DMS53 (cell line): ENCODE results near the gene STRA8.
"Not testable (repeated sequence)": the region's sequence is repeated elsewhere in the genome, so short reads cannot be mapped to it uniquely, and the experiment has no call there.

ENCODE experiments used
- DNase-seq: peaks from one replicate; lab custom pipeline; 2025; lab: John Stamatoyannopoulos, UW

STRA8 gene

DNA sequence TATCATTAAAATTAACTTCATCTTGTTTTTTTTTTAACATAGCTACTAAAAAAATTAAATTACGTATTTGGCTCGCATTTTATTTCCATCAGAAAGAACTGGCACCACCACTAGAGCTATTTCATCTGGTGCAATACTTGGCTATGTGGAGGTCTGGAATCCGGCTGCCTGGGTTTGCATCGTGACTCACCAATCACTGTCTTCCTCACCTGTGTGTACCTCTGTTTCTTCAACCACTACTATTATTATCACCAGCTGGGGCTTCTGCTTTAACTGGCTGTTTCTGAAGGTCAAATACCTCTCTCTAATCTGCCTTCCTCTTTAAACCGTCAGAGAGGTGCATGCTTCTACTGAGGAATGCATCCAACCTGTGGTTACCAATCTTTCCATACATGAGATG is 28.8 kb upstream of the STRA8 start:
- DNase-seq = no peak

DNA sequence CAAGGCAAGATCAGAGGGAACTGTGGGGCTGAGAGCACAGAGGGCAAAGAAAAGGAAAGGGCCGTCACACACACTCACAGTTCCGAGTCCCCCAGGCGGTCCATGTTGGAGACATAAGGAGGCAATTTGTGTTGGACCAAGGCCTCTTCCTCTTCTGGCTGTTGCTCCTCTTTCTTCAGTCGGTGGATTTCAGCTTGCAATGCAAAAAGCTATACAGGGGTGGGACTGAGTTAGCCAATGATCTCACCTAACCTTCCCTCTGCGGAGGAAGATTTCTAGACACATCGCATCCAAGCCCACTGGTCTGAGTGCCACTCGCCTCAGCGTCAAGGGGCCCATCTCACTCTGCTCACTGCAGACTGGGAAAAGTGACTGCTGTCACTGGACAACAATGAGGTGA is 27.8 kb upstream of the STRA8 start:
- no peak for DNase-seq

DNA sequence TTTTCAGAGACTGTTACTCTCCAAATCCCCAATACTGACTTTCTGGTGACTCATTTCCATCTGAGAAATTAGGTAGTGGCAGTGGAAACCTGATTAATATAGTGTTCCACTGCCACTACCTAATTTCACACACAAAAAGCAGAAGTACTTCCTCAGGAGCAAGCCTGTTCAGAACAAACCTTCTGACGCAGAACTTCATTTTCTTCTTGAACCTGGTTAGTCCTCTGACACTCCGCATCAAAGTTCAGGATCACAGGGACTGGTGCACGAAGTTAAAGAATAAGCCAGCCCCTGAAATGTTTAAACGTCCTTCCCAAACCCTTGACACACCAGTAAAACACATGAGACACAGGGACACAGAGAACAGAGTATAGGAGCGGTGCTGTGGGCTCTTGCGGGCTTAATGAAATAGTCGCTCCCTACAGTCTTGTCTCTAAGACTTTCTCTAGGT is 26.7 kb upstream of the STRA8 start:
- no peak for DNase-seq

DNA sequence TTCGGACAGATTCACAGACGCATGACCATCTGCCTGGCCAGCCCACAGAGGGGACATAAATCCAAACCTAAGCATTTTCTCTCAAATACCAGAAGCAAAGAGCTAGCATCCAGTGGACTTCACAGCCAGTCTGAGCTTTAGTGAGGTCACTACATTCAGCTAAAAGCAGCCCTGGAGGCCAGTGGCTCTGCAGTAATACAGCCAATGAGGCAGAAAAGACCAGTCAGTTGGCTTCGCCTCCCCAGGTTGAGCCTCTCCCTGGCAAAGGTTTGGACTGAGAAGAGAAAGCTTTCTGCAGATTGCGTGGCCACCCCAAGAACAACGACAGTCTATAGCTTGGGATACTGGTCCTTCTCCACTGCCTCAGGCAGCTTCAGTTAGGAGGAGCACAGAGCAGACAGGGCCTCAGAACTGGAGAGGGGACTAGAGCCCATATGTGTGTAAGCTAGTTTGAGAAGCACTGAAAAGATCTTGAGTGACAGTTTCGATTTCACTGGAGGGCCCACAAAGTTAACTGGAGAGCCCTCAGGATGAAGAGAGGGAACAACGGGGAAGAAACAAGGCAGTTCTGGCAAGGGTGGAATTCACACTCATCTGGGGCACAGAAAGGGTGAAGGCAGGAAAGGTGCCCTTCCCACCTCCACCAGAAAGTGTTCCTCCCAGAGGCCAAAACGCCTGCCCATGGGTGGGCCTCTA is 26.1 kb upstream of the STRA8 start:
- no peak for DNase-seq

DNA sequence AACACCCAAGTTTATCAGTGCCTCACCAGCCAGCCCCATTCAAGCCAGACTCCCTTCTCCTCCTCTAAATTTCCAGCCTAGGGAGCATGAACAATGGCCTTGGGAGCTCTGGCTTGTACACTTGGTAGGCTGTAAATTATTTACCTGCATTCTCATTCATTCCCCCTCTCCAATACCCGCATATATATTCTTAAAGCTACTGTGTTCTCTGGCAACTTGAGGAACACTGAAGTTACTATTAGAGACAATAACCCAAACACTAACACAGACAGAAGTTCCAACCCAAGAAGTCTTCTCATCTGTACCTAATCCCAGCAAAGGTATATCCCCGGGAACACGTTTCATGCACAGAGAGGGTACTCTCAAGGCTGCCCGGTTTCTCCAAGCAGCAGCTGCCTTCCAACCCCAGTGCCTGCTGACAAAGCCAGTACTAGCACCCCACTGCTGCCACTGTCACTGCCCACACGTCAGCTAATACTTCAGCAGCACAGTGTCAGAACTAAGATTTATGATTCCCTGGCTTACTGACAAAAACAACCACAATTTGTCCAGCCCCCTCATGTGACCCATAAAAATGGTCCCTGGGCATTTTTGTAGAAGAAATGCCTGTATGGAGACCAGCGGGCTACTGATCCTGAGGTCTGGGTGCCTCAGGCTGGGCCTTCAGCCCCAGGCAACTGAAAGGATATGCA is 25.4 kb upstream of the STRA8 start:
- no peak for DNase-seq

DNA sequence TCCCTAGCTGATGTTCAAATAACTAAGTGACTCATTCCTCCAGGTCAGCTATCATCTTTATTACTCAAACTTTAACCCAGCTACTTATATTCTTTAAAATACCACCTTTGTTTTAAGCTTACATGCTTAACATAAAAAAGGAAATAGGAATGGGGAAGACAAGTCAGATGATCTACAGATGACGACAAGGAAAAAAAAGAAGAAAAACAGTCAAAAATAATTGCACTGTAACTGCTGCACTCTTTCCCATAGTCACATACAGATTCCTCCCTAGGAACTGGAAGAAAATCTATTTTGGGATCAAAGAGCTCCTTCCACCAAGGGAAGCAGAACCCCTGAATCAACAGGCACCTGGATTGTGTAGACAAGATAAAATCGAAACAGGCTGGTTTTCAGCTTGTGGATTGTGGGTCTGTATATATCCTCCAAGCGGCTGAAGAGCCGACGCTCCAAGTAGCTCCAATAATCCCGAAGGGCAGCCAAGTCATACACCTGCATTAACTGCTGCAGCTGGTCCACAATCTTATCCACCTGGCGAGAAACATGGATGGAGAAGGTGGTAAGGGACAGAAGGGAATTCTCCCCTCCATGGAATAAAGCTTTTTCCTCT is 24.3 kb upstream of the STRA8 start:
- DNase-seq = no peak

DNA sequence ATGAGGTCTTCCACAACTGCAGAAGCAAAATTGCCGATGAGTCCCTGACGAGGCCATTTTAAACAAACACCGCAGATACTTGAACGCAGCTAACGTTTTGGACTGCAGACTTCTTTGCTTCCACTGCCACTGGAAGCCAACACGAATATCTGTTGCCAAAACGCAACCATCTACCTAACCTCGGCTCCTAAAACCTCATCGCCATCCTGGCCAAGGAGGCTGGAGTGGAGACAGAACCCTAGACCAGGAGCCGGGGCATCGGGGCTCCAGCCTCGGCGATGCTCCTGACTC is 22.8 kb upstream of the STRA8 start:
- peak; percentile 72 for DNase-seq

DNA sequence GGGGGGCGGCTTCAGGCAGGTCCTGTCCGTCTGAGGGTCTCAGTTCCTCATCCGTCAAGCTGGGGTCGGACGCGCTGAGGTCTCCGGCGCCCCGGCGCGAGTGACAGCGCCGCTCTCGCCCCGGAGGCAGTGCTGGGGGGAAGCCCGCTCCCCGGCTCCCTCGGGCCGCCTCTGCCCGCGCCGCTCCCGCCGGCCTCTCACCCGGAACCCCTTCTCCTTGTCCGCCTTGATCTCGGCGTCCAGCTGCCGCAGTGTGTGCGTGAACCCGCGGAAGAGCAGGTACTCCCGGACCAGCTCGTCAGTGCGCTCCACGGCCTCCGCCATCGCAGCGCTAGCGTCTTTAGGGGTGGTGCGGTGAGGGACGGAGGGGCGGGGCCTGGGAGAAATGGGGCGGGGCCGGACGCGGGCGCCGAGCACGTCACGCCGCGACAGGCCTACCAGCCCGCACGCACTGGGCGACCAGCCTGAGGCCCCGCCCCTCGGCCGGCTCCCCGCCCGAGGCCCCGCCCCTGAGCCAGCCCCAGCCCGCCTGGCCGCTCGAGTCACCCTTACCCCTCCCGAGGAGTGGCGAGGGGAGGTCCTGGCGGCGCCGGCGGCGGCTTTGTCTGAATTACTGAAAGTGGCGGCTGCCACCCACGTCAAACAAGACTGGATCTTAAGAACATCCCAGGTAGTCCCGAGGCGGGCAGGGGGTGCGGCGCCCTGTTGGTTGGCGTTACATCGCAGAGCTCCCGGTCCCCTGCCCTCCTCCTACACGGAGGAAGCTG is 22.3 kb upstream of the STRA8 start, which contains the start of gene WDR91:
WDR91 (minus strand) TSS at position 348 of the 767 bp plus-strand sequence; CDS start at position 324, 24 bp downstream.
- DNase-seq = peak; percentile 97

DNA sequence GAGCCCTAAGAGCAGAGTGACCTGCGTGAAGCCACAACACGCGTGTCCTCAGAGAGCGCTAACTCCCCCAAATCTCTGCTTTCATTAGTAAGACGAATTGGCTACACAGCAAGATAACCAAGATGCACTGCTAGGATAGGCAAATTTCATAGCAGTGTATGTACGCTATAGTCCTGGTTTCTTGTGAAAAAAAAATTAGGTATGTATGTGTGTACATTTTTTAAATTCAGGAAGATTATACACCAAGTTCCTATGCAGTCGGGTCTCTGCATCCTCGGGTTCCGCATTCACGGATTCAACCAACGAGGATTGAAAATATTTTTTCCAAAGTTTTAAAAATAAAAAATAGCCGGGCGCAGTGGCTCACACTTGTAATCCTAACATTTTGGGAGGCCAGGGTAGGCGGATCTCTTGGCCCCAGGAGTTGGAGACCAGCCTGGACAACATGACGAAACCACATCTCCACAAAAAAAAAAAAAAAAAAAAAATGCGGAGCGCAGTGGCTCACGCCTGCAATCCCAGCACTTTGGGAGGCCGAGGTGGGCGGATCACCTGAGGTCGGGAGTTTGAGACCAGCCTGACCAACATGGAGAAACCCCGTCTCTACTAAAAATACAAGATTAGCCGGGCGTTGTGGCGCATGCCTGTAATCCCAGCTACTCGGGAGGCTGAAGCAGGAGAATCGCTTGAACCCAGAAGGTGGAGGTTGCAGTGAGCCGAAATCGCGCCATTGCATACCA is 21.5 kb upstream of the STRA8 start:
- DNase-seq = peak; percentile 61

DNA sequence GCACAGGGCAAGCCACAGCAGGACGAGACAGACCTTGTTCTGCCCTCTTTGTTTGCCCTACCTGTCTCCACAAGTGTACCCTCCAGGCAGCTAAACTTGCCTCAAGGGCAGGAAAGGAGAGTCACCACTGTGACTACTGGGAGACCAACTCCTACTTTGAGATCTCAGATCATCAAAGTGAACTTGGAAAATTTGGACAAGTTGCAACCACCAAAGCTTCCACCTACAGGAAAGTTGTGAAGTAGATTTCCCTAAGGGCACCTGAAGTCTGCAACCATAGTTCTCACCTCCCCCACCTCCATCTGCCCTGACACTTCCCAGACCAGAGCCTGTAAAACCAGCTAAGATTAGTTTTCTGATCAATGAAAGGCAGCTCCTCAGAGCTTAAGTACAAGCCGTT is 19.8 kb upstream of the STRA8 start:
- DNase-seq = no peak

DNA sequence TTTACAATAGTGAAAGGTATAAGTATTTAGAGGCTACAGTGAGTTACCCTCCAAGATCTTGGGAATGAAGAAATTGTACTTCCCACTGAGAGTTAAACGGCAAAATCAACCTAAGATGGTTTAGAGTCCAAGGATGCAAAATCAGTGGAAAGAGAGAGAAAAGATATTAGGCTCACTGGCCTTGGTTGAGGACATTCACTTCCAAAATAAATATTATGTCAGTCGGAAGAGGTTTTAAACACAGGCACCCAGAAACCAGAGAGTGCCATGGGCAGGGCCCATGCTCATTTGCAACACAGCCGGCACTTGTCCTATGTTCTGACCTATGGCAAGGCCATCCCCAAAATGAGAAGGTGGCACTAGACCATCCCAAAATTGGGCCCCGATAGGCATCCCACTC is 18.5 kb upstream of the STRA8 start:
- DNase-seq = no peak

DNA sequence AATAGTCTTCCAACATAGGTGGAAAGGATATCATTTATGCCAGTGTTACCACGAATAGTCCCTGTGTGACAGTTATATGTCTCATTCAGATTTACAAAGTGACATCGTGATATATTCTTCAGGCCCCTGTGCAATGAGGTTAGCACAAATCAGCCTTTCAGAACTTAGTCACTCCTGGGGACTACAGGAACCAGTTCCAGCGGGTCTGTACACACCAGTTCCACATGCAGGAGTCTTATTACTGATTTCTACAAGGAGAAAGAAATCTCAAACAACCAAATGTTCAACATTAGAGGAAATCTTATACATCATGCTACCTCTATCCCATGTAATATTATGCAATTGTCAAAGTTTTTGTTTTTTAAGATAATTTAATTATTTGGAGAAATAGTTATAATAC is 17.9 kb upstream of the STRA8 start:
- DNase-seq = no peak

DNA sequence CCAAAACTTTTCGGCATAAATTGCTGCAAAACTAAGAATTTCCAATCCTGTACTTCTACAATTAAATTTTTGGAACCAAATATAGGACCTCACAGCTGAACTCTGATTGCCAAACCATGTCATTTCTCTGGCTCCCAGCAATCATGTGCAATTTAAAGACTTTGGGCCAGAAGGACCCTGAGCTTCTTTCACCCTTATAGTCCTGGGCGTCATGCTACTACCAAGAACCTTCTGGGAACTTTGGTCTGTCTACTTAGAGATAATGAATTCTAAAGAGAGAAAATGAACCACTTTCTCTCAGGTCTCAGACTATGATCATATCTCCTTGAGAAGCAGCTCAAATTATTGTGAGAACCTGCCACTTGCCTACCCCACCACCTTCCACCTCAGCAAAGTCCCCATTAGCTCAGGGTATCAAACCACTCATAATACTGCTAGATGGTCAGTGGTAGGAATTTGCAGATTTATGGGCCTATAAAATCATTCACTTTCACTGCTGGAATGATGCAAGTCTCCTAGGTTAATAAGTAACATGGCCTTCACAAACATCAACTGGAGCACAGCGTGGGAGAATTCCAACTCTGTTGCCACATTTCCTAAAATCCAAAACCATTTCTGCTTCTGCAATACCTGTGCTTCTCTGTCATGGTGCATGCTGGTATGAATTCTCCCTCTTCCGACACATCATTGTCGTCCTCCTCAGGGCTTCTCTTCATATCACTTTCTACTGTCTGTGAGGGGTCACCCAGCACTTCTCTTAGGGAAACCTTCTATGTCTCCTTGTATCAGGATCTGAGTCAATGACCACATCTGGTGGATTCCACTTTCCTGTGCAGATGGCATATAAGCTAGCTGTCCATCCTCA is 15.8 kb upstream of the STRA8 start:
- peak; percentile 52 for DNase-seq

DNA sequence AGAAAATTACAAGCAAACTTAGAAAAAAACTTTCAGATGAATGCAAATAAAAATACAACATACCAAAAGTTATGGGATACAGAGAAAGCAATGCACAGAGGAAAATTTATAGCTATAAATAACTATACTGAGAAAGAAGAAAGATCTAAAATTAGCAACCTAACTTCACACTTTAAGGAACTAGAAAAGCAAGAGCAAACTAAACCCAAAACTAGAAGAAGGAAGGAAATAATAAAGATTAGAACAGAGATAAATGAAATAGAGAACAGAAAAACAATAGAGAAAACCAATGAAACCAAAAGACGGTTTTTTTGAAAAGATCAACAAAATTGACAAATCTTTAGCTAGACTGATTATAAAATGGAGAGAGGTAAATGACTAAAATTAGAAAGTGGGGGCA is 9.6 kb upstream of the STRA8 start:
- DNase-seq = no peak

DNA sequence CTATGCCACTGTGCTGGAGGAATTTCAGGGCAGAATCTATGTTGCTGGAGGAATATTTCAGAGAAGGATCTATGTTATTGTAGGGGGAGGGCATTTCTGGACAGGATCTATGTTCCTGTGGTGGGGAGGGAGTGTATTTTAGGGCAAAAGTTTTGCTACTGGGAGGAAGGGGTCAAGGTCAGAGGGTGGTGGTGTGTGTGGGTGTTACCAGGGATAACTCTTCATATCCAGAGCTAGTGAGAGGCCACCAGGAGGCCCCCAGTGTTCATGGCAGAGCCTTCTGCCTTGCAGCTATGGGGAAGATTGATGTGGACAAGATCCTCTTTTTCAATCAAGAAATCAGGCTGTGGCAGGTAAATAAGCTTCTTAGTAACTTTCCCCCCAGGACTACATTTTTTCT is 2.0 kb upstream of the STRA8 start:
- DNase-seq = no peak

DNA sequence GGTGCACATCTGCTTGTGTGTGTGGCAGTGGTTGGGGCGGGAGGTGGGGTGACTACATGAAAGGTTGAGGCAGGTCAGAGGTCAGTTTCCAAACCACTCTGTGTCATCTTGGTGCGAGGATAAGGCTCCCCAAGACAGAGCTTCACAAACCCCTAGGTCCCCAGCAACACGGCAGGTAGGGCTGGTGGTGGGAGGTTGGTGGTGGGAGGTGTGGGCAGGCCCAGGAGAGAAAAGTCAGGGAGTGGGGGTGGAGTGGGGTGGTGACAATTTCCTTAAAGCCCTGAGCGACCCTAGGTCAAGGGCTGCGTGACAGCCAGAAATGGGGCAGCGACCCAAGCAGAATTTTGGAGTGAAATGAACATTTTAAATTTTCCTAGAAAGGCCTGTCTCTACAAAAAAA is 1.6 kb upstream of the STRA8 start:
- no peak for DNase-seq

DNA sequence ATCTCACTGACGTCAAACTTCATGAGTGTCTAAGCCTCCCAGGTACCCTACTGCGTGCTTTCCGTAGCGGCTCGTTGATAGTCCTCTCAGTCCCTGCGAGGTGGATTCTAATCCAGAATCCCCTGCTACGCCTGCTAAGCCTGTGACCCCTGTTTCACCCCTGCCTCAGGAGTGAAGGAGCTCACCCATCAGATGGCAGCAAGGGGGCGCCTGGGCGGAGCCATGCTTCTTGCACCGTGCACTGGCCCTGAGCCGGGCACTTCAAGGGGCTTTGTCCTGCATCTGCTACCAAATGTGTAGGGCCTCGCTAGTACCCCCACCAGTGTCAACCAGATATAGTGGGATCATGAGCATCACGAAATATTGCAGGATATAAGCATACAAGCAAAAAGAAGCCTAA is 918 bp upstream of the STRA8 start:
- DNase-seq = no peak

DNA sequence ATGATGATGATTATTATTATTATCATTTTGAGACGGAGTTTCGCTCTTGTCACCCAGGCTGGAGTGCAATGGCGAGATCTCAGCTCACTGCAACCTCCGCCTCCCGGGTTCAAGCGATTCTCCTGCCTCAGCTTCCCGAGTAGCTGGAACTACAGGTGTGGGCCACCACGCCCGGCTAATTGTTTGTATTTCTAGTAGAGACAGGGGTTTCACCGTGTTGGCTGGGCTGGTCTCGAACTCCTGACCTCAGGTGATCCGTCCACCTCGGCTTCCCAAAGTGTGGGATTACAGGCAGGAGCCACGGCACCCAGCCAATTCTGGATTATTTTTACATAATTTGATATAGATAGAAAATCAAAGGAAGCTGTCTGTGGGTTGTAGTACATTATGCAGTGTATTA is 457 bp downstream of the STRA8 start:
- DNase-seq = not testable (repeated sequence)

DNA sequence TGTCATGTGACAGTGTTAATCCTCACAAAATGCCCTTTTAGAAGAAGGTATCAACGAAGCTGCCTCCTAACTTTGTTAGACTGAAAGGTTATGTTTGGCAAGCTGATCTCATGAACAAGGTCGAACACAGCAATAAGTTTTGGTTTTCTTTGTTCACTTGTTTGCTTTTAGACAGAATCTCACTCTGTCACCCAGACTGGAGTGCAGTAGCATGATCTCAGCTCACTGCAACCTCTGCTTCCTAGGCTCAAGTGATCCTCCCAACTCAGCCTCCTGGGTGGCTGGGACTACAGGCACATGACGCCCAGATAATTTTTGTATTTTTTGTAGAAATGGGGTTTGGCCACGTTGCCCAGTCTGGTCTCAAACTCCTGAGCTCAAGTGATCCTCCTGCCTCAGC is 1.1 kb downstream of the STRA8 start:
- no peak for DNase-seq

DNA sequence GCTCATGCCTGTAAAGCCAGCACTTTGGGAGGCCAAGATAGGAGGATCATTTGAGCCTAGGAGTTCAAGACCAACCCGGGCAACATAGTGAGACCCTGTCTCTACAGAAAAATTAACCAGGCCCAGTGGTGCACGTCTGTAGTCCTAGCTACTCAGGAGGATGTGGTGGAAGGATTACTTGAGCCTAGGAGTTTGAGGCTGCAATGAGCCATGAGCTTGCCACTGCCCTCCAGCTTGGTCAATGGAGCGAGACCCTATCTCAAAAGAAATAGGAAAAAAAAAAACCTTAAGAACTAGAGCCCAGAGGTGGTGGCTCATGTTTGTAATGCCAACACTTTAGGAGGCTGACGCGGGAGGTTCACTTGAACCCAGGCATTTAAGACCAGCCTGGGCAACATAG is 2.2 kb downstream of the STRA8 start:
- DNase-seq = no peak

DNA sequence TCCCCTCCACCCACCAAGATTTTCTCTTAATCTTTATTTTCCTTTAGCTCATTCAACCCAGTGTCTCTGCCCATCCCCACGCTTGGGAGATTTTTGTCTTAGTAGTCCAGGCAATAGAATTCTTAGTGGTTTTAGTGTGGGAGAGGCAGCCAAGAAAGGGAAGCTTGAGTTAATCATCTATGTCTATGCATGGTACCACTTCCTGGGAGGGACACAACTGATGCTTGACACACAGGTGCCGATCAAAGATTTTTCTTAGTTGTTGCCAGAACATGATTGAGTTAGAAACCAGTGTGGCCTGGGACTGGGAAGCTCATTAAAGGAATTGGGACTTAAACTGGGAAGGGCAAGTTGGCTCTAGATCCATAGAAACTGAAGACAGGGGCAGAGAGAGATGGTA is 3.1 kb downstream of the STRA8 start:
- no peak for DNase-seq
